ENCODE results near the gene CWC25.

CWC25 gene

DNA sequence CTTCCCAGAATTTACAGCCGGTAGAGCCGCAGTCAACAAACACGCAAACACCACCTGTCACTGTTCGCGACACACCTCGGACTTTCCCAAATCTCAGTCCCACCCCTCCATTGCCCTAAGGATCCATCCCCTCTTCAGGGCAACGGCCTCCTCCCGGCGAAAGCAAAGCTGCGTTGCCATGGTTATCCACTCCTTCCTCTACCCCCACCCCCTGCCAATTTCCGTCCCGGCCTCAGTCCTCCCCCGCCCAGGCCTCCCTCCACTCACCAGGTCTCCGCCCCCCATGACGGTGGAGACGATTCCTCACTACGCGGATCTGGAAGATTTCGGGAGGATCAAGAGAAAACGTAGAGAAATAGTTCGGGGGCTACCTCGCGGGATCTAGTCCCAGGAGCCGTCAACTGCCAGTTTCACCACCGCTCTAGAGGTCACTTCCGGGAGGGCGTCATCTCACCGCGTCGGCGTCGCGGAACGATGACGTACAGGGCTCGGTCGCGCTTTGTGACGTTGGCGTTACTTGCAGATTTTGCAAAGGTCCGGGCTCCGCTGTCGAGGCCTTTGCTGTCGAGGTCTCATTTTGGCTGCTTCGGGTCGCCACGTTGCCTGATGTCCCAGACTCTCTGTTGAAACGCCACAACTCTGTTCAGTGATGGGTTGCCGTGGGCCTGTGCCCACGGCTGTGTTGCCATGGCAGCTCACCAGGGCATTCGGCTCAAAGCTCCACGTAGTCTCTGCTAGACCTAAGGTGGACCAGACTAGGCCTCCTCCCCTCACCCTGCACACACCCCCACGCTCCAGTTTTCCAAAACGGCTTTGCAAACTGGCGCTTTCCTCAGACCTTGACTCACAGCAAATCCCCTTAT, at the start of gene CWC25:
Gene CWC25, minus strand, starts transcription at position 423 of the 863 bp plus-strand sequence. Its CDS starts 138 bp downstream, at position 285.
- Histone ChIP-seq H3K4me1 (ENCODE audit: insufficient read depth, low read length) (0 out of 2 replicates have a peak, but pooled peaks cover 2% of the 10 kb centered on the region), H3K4me3 (ENCODE audit: low read length) (peak within 1 kb of the TSS; percentile 89)

DNA sequence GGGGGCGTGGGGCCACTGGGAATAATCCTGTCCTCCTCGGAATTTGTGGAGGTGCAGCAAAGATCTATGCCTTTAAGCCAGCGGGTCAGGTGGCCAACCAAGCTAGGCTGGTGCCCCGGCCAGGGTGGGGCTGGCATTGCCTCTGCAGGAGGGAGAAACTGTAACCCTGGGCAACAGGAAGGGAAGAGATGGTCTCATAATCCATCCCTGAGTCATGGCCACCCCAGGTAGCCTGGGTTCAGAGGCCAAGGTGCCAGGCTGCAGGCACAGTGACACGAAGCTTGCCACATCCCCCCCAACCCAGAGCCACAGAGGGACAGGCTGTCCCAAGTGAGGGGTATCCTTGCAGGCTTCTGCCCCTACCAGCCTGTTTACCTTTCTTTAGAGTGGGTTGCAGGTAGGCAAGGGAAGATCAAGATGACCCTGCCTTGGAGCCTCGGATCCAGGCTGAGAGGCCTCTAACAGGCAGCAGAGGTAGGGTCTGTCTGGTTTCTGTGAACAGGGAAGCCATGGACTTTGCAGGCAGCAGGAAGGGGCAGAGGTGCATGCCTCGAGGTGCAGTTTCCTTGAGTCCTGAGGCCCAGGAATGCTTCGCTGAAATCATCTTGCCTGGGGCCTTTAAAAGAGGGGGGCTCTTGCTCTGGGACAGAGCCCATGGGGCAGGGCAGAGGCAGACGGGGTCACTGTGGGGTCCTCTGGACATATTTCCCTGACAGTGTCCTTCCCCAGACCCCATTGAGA, 48.7 kb upstream of the CWC25 start:
- Histone ChIP-seq H3K27ac (ENCODE audit: low read length) (no peak overlapping the region), H3K9ac (ENCODE audit: low read depth, low read length) (peak overlapping the region; percentile 41; the same call in 1 of the 2 replicates), H3K36me3 (ENCODE audit: insufficient read depth, low read depth, low read length) (peaks cover 12% of the 10 kb centered on the region), H3K9me3 (ENCODE audit: insufficient read depth, low read depth, low read length) (no peaks in the 10 kb centered on the region), H3K4me1 (ENCODE audit: insufficient read depth, low read length) (peaks cover 37% of the 10 kb centered on the region; the same call in 1 of the 2 replicates), H3K27me3 (ENCODE audit: insufficient read depth, low read length) (peaks cover 2% of the 10 kb centered on the region; the same call in 1 of the 2 replicates), H3K4me3 (ENCODE audit: low read length) (no peak overlapping the region)

More for the DNA sequence above, at the start of gene CWC25:
- Histone ChIP-seq H3K9me3 (ENCODE audit: insufficient read depth, low read depth, low read length) (no peaks in the 10 kb centered on the region), H3K27ac (ENCODE audit: low read length) (peak within 1 kb of the TSS; percentile 96), H3K27me3 (ENCODE audit: insufficient read depth, low read length) (no peaks in the 10 kb centered on the region), H3K36me3 (ENCODE audit: insufficient read depth, low read depth, low read length) (peaks cover 8% of the 10 kb centered on the region), H3K9ac (ENCODE audit: low read depth, low read length) (peak within 1 kb of the TSS; percentile 91)

DNA sequence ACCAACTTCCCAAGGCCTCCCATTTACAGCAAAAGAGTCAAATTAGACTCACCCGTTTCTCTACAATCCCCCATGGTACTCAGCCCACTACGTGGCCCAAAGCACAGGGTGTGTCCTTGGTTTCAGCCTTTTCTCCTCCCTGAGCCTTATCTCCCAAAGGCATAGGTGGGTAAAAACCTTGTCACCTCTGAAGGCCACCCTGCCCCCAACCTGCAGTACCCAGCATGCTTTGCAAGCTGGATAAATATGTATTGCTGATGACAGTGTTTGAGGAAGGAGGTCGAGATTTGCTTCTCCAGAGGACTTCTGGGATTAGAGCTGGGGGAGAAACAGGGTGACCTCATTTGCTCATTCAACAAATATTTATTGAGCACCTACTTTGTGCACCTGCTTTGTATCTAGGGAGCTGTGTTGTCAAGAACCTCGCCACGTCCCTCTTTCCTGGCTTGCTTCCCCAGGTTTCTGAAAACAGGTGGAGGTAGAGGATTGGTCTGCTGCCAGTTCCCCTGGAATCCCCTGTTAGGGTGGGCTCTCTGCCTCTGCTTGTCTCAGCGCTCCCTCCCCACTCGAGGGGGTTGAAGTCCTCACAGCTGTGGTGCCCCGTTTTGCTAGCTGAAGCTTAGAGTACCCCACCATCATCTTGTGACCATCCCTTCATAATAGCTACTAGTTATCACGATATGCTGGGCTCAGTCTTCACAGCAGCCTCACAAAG, 47.7 kb upstream of the CWC25 start:
- Histone ChIP-seq H3K27ac (ENCODE audit: low read length) (no peak overlapping the region), H3K27me3 (ENCODE audit: insufficient read depth, low read length) (peaks cover 9% of the 10 kb centered on the region; the same call in 1 of the 2 replicates), H3K4me3 (ENCODE audit: low read length) (no peak overlapping the region), H3K9me3 (ENCODE audit: insufficient read depth, low read depth, low read length) (no peaks in the 10 kb centered on the region), H3K4me1 (ENCODE audit: insufficient read depth, low read length) (peaks cover 27% of the 10 kb centered on the region; the same call in 1 of the 2 replicates), H3K36me3 (ENCODE audit: insufficient read depth, low read depth, low read length) (peaks cover 2% of the 10 kb centered on the region; the same call in 1 of the 2 replicates), H3K9ac (ENCODE audit: low read depth, low read length) (no peak overlapping the region; the same call in 1 of the 2 replicates)

DNA sequence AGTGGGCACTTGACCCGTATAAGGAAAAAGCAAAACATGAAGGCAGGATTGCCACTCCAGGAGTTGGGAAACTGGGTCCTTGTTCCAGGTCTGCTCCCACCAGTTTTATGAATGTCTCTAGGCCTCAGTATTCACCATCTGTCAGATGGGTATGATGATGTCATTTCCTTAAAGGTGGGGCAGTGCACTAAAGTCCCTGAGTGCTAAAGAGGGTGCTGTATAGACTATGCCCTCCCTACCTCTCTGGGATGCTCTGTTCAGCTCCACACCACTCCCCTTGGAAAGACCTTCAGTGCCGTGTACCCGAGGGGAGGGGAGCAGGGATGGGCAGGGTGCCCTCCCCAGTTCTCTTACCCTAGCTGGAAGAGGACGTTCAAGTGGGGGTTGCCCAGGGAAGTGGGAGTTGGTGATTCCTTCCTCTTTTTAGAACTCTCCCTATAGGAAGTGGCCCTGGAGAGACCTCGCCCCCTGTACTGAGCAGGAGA, 46.9 kb upstream of the CWC25 start:
- no peaks in the 10 kb centered on the region; the same call in 1 of the 2 replicates for H3K36me3 ChIP-seq (ENCODE audit: insufficient read depth, low read depth, low read length)

DNA sequence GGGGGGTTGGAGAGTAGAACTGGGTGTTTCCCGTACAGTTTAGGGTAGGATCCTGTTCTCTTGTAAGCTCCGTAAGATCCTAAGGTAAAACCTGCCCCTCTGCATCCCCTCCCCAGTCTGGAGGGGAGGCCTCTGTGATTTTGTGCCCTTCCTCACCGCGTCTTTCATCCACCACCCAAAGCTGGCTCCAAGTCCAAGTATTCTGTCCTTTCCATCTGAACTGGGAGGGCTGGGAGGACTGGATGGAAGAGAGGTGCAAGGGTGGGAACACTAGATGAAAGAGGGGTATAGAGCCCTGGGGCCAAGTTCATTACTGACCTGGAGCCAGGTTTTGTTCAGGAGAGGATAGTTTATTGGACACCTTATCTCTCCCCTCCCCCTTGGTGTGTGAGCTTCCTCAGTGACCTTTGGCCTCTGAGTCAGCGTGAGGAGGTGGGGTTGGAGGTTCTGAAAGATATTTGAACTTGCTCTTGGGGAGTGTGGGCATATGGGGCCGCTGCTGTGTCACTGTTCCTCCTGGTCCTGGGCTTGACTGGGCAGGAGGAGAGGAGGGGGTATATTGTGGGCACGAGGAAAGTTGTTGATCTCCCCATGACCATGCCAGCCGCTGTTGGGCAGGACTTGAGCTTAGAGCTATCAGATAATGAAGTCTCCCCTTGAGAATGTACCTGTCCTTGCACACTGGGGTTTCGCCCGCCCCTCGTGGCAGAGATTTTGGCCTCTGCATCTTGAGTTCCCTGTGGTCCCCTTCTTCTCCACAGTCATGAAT, 46.3 kb upstream of the CWC25 start:
- Histone ChIP-seq H3K9me3 (ENCODE audit: insufficient read depth, low read depth, low read length) (no peaks in the 10 kb centered on the region), H3K9ac (ENCODE audit: low read depth, low read length) (peak overlapping the region; percentile 86), H3K36me3 (ENCODE audit: insufficient read depth, low read depth, low read length) (no peaks in the 10 kb centered on the region; the same call in 1 of the 2 replicates), H3K27me3 (ENCODE audit: insufficient read depth, low read length) (peaks cover 9% of the 10 kb centered on the region; the same call in 1 of the 2 replicates), H3K4me1 (ENCODE audit: insufficient read depth, low read length) (peaks cover 20% of the 10 kb centered on the region; the same call in 1 of the 2 replicates), H3K4me3 (ENCODE audit: low read length) (peak overlapping the region; percentile 77), H3K27ac (ENCODE audit: low read length) (peak overlapping the region; percentile 54)

More for the DNA sequence above, 46.9 kb upstream of the CWC25 start:
- Histone ChIP-seq H3K9ac (ENCODE audit: low read depth, low read length) (peak overlapping the region; percentile 86; the same call in 1 of the 2 replicates), H3K4me1 (ENCODE audit: insufficient read depth, low read length) (peaks cover 21% of the 10 kb centered on the region; the same call in 1 of the 2 replicates), H3K27me3 (ENCODE audit: insufficient read depth, low read length) (peaks cover 9% of the 10 kb centered on the region; the same call in 1 of the 2 replicates), H3K9me3 (ENCODE audit: insufficient read depth, low read depth, low read length) (no peaks in the 10 kb centered on the region), H3K4me3 (ENCODE audit: low read length) (peak overlapping the region; percentile 77; the same call in 1 of the 2 replicates), H3K27ac (ENCODE audit: low read length) (peak overlapping the region; percentile 20)

DNA sequence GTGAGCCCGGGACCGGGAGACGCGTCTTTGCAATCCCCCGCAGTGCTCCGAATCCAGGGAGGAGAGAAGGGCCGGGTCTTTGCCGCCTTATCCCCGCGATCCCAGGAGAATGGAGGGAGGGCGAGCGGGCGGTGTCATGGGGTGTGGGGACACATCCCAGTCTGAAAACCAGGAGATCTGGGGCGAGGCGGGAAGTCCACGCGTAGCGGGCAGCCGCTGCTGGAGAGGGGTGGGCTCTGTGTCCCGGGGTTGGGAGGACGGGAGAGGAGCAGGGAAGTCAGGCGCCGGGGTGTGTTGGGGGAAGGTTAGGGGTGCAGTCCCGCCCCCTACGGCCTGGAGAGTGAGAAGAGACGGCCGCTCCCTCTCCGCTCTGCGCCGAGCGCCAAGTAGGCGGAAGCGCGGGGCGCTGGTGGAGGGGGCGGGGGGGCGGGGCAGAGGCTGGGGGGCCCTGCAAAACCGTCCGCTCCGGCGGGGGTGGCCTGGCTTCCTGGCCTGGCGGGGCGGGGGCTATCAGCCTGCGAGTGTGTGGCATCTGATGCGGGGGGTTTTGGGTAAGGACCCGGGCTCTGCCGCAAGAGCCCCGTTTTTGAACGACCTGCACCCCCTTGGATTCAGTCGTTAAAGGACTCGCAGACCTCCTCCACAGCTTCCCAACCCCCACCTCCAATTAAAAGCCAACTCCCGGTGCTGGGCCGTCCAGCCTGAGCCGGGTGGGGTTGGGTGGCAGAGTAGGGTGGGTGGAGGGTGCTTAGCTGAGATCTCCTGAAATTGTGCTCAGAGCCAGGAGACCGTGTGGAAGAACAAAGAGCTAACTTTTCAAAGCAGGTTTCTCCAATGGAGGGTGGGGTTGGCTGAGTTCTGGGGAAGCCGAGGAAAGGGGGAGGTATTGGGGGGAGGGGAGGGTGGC, 45.4 kb upstream of the CWC25 start:
- Histone ChIP-seq H3K27ac (ENCODE audit: low read length) (peak overlapping the region; percentile 65), H3K9ac (ENCODE audit: low read depth, low read length) (peak overlapping the region; percentile 96), H3K4me1 (ENCODE audit: insufficient read depth, low read length) (peaks cover 19% of the 10 kb centered on the region; the same call in 1 of the 2 replicates), H3K9me3 (ENCODE audit: insufficient read depth, low read depth, low read length) (no peaks in the 10 kb centered on the region), H3K4me3 (ENCODE audit: low read length) (peak overlapping the region; percentile 77), H3K36me3 (ENCODE audit: insufficient read depth, low read depth, low read length) (no peaks in the 10 kb centered on the region; the same call in 1 of the 2 replicates), H3K27me3 (ENCODE audit: insufficient read depth, low read length) (peaks cover 9% of the 10 kb centered on the region; the same call in 1 of the 2 replicates)

DNA sequence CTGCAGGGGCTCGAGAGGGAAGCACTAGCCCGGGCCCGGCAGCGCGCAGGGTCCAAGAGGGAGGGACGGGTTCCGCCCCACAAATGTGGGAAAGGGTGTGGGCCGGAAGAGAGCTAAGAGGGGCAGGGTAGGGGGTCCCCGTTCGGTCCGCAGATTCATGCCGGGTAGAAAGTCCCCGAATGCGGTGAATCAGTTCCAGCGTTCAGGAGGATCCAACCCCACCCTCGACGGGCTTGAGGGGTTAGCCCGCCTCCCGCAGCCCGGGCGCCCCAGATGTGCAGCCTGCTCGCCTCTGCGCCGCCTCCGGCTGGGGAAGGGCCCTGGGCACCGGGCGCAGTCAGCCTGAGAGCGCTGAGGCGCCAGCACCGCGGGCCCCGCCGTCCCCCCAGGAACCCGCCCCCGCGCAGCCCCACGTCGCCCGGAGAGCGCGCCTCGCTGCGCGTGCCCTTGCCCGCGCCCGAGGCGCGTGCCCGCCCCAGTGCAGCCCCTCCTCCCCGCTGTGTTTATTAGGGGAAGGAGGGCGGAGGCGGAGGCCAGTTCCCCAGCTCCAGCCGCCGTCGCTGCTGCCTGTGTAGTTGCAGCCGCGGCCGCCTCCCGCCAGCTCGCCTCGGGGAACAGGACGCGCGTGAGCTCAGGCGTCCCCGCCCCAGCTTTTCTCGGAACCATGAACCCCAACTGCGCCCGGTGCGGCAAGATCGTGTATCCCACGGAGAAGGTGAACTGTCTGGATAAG, 44.6 kb upstream of the CWC25 start, which contains the start of gene LASP1:
Gene LASP1, plus strand, starts transcription at position 533 of the 733 bp plus-strand sequence. Its CDS starts 132 bp downstream, at position 665.
- Histone ChIP-seq H3K9me3 (ENCODE audit: insufficient read depth, low read depth, low read length) (no peaks in the 10 kb centered on the region), H3K4me3 (ENCODE audit: low read length) (peak within 1 kb of the TSS; percentile 77), H3K36me3 (ENCODE audit: insufficient read depth, low read depth, low read length) (no peaks in the 10 kb centered on the region; the same call in 1 of the 2 replicates), H3K27me3 (ENCODE audit: insufficient read depth, low read length) (peaks cover 9% of the 10 kb centered on the region; the same call in 1 of the 2 replicates), H3K9ac (ENCODE audit: low read depth, low read length) (peak within 1 kb of the TSS; percentile 96), H3K27ac (ENCODE audit: low read length) (peak within 1 kb of the TSS; percentile 65), H3K4me1 (ENCODE audit: insufficient read depth, low read length) (peaks cover 17% of the 10 kb centered on the region; the same call in 1 of the 2 replicates)

DNA sequence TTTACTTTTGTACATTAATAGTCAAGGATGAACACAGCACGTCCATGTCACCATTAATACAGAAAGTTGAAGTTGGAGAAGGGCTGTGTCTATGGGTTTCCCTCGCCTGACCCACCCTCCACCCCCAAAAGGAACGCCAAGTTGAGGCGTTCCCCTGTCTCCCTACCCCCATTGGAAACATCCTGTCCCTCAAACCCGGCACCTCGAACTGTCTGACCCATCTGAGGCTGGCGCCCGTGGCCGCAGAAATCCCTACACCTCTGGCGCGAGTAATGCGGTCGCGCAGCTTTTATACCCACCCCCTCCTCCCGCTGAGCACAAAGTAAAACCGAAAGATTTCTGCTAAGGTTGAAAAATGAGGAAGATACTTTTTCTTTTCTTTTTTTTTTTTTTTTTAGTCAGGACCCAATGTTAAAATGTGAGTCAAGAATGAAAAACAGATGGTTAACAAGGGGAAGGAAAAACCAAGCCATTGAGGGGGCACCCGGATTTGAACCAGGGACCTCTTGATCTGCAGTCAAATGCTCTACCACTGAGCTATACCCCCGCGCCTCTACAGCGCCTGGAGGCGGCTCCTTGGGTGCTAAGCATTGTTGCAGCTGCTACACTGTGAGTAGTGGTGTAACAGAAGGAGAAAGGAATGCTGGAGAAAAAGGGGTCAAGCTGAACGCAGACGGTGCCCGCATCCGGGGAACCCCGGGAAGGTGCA, 43.9 kb upstream of the CWC25 start:
- no peaks in the 10 kb centered on the region for H3K36me3 ChIP-seq (ENCODE audit: insufficient read depth, low read depth, low read length)
- peak overlapping the region; percentile 96; the same call in 1 of the 2 replicates for H3K9ac ChIP-seq (ENCODE audit: low read depth, low read length)
- H3K27me3 ChIP-seq (ENCODE audit: insufficient read depth, low read length), result peaks cover 9% of the 10 kb centered on the region; the same call in 1 of the 2 replicates
- H3K4me3 ChIP-seq (ENCODE audit: low read length), result peak overlapping the region; percentile 77
- peaks cover 14% of the 10 kb centered on the region; the same call in 1 of the 2 replicates for H3K4me1 ChIP-seq (ENCODE audit: insufficient read depth, low read length)
- peak overlapping the region; percentile 62 for H3K27ac ChIP-seq (ENCODE audit: low read length)
- no peaks in the 10 kb centered on the region for H3K9me3 ChIP-seq (ENCODE audit: insufficient read depth, low read depth, low read length)
